Central memory CD4-positive, alpha-beta T cell (primary cell): Measurements from ENCODE around the gene ODC1.

Experiments used
- DNase-seq: peaks from one replicate; pipeline ENCODE4 v3.0.0; 2022

The ODC1 gene

DNA sequence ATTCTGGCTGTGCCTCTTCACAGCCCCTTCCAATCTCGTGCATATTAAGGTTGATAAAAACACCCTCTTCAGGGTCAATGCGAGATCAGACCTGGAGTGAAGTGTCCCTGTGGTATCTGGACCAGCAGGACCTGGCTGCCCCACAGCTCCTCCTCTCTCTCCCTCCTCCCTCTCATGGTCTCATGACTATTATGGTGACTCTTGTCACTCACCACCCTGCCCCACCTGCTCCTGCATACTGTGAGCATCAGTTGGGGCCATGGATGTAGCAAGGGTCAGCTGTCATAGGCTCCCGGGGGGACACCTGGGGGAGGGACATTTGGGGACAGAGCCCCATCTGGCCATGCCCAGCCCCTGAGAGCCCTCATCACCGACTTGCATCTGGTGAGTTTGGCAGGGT is 50.2 kb downstream of the ODC1 start:
- no peak for DNase-seq

DNA sequence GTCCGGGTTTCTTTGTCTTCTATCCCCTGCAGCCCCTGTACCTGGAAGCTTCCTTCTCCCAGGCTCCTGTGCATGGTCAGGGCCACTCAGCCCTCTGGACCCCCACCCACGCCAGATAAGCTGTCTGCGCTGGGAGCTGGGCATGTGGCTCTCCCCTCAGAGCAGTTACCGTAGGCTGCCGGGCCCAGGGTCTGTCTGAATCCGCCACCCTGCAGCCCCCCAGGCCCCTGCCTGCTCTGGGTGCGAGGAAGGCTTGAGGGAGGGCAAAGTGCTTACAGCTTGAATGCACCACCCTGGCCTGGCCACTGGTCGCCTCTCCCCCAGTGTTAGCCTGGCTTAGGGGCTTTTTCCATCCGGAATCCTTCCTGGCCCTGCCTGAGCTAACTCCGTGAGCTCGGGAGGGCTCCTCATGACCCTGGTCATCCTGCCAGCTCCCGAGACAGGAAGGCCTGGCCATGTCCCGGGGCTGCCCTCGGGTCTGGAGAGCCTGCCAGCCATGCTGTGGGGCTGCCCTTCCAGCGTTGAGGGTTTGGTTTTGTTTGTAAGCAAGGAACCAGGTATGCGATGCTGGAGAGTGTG is 50.7 kb downstream of the ODC1 start:
- no peak for DNase-seq

DNA sequence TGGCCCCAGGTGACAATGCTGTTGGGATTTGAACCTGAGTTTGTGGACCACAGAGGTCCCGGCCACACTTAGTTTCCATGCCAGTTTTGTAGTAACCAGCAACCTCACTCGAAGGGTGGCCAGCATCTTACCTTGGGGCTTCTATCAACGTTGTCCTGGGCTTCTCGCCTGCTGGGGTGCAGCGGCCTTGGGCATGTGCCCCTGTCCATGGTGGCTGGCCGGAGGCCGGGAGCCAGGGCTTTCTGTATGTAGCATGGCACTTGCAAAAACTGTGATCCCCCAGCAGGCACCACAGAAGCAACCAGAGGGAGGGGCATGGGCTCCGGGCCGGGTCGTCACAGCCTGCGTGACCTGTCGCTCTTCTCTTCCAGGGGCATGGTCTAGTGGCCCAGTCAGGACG is 51.7 kb downstream of the ODC1 start:
- DNase-seq = no peak

DNA sequence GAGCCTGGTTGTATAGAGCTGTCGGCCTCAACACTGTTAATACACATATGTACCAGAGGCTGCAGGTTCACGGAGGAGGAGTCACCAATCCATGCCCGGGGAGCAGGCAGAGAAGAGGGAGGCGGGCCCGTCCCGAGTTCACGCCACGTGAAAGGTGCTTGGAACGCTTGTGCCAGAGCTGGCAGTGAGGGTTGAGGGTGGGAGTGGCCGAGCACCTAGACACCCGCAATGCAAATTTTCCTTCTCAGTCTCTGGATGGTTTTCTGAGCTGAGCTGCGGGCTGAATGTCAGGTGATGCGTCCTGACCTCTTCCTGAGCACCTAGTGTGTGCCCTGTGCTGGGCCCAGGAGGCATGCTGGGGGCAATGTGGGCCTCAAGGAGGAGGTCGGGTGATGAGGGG is 52.2 kb downstream of the ODC1 start:
- no peak for DNase-seq

DNA sequence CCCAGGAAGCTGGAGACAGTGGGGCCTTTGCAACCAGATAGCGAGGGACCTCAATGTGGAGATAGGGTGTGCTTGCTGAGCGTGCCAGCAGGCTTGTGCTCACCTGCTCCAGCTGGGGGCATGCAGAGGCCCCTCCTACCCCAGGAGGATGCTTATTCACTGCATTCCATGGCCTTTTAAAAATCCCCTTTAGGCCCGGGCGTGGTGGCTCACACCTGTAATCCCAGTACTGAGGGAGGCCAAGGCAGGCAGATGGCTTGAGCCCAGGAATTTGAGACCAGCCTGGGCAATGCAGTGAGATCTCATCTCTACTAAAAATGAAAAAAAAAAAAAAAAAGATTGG is 54.5 kb downstream of the ODC1 start:
- no peak for DNase-seq

DNA sequence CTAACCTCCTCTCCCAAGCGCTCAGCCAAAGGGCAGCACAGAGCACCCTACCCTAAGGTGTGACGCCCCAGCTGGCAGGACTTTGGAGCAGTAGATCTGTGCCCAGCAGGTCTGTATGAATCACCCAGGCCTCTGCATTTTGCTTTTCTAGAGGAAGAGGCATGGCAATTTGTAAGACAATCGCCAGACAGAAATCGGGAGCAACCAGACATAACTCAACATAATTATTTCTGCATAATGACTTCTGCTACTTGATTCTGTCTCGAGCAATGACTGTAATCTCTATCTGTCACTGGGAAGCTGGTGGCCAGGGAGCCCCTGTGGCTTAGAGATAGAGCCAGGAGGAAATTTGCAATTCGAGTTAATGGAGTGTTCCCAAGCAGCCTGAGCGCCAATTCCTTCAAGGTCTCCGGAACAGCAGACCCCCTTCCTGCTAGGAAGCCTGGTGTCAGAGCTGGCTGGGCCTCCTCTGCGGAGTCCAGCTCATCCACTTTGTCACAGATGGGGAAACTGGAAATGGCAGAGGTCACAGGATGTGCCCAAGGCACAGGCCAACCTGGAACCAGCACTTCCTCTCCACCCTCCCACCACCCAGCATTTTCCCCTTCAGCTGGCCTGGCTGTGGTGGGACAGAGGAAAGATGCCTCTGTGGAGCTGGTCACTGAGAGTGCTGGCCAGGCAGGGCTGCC is 55.0 kb downstream of the ODC1 start:
- DNase-seq = no peak

DNA sequence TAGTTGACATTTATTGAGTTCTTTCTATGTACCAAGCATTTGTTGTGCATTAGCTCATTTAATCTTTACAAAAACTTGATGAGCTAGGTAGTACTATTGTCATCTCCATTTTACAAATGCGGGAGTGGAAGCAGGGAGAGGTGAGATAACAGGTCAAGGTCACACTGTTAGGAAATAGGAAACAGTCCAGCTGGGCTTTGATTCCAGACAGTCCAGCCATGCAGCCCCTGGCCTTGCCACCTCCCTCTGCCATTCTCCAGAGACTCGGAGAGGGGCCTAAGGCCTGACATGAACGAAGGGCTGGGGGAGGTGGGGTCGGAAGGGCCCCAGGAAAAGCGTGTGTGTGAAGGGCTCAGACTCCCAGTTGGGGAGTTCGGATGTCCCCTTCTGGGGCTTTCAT is 55.6 kb downstream of the ODC1 start:
- no peak for DNase-seq

DNA sequence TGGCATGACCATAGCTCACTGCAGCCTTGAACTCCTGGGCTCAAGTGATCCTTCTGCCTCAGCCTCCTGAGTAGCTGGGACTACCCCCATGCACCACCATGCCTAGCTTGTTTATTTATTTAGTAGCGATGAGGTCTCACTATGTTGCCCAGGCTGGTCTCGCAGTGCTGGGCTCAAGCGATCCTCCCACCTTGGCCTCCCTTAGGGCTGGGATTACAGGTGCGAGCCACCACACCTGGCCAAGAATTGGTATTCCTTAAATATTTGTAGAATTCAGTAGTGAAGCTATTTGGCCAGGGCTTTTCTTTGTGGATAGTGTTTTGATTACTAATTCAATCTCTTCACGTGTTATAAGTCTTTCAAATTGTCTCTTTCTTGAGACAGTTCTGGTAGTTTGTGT is 56.0 kb downstream of the ODC1 start:
- no peak for DNase-seq

DNA sequence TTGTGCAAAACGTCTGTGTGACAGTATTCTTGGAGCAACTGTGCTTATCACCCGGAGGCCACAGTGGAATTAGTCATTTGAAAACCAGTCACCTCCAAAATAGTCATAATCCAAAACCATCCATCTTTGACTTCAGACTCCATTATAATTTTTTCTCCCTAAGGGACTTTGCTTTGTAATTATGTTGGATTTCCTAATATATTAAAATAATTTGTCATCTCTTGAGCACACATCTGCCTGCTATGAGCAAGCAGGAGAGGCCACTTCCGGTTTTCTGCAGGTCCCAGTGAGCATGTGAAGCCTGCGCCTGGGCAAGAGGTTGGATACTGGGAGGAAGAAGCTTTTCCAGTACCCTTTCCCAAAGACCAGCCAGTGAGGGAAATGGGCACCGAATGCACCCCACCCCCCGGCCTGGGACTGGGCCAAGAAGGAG is 57.7 kb downstream of the ODC1 start:
- no peak for DNase-seq
